Measurements from ENCODE around the gene PFDN4.

GRCh38 chr20:54218470-54218869, 10.6 kb downstream of the PFDN4 start:
- TF ChIP-seq EZH2 (IDR thresholded peaks at IDR 0.05; ENCODE audit: insufficient read depth, poor library complexity, severe bottlenecking) (no peak), EZH2phosphoT487 (IDR thresholded peaks at IDR 0.05; ENCODE audit: insufficient read depth, low read depth) (no peak)

Measured in GM23248 (cell line).